H1 (cell line): ENCODE measurements around the gene ADIRF. TPM values are rescaled to one million over a fixed set of nuclear protein-coding genes. Genes with fewer than 3 reads are reported as not detected.

Source experiments
- CHD1 ChIP-seq: IDR thresholded peaks from 2 replicates; pipeline ENCODE4 v1.6.1; 2012; ENCODE audit warnings: low read depth, low read length, improper control_type of control experiment
- CHD7 ChIP-seq: fragments of 300-600 bp; sonication (generic); IDR thresholded peaks from 2 replicates; pipeline ENCODE4 v1.7.1; 2012; ENCODE audit warnings: low read length, moderate library complexity, mild to moderate bottlenecking, inconsistent platforms; ENCODE audit not compliant: insufficient replicate concordance
- FOSL1 ChIP-seq: IDR thresholded peaks from 2 replicates; pipeline ENCODE4 v1.6.1; 2011; ENCODE audit warnings: mild to moderate bottlenecking, low read depth, low read length, moderate library complexity; ENCODE audit not compliant: insufficient read depth
- RFX5 ChIP-seq: IDR thresholded peaks from 2 replicates; pipeline ENCODE4 v1.6.1; 2011; ENCODE audit warnings: low read depth, low read length, improper control_type of control experiment, borderline replicate concordance
- SIN3A ChIP-seq, 2 experiments: IDR thresholded peaks in 1 of 2; conservative IDR thresholded peaks in 1 of 2; 2 replicates each; pipeline ENCODE4 v1.6.1; 2011 to 2012; ENCODE audit warnings: low read length in 2 of 2, improper control_type of control experiment in 1 of 2, low read depth in 1 of 2, mild to moderate bottlenecking in 1 of 2
- SP2 ChIP-seq: IDR thresholded peaks from 2 replicates; pipeline ENCODE4 v1.6.1; 2012; ENCODE audit warnings: mild to moderate bottlenecking, low read length, inconsistent platforms
- TAF7 ChIP-seq: optimal IDR thresholded peaks from 2 replicates; pipeline ENCODE3; 2011; ENCODE audit warnings: low read depth, mild to moderate bottlenecking, inconsistent platforms, low read length, moderate library complexity, borderline replicate concordance
- polyA plus RNA-seq, 7 experiments: library from polyadenylated mRNA; depleted of rRNA in 3 of 7; stranded (reverse) in 5 of 7; unstranded in 2 of 7; fragments of >200 nt in 5 of 7; fragments of 200-250 nt in 2 of 7; gene quantifications; 1 replicate in 5 of 7; 2 replicates in 1 of 7; 4 replicates in 1 of 7; pipeline versions ENCODE4 v1.2.1 to v1.2.3, GENCODE V29; 2011 to 2013; ENCODE audit warnings: missing spikeins in 2 of 7, mixed read lengths in 2 of 7
- total RNA-seq: library from RNA; stranded (reverse); fragmentation: NEBNext Ultra II Directional; extraction: Animal tissue kit (Norgen Biotek cat#: 25700); gene quantifications from 2 replicates; pipeline ENCODE4 v1.2.1, GENCODE V29; 2021

Gene ADIRF
- total and polyA plus RNA-seq, 2 of the 8 experiments (the other 6 are each of a cell fraction or from before 2014, with no cell fraction given): not detected

GRCh38 chr10:86951184-86951761 lies 17.0 kb upstream of the ADIRF start (continued):
- no peak for TF ChIP-seq CHD7
- TF ChIP-seq FOSL1: no peak
- no peak for TF ChIP-seq TAF7
- TF ChIP-seq SP2: no peak
- no peak for TF ChIP-seq CHD1
- TF ChIP-seq RFX5: no peak
- no peak for TF ChIP-seq SIN3A (conservative IDR thresholded peaks at IDR 0.05 in 1 of 2, IDR thresholded peaks at IDR 0.05 in 1 of 2; ENCODE audit: low read depth in 1 of 2, low read length in 2 of 2)
